ENCODE results near the gene HOXD13. TPM values are rescaled to one million over a fixed set of nuclear protein-coding genes. Genes with fewer than 3 reads are reported as not detected.

The HOXD13 gene
- total and polyA plus RNA-seq, 2 of the 8 experiments (the other 6 are each of a cell fraction or from before 2014, with no cell fraction given) = not detected

DNA sequence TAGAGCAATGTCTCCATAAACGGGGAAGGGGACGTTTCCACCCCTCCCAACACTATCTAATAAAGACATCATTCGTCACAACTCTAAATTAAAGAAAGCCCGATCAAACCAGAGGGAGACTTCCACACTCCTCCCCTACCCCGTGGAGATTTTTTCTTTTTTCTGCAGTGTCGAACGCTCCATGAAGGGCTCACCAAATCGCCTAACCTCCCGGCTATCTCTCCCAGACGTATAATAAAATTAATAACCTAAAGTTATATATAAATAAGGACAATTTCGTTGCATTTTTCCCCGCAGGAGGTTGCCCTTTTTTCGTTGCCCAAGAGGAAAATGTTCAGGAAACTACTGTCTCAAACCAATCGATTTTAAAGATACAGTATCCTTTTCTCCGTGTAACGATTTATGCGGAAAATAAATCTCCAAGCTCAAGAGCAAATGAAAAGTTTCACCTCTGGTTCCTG, 11.1 kb upstream of the HOXD13 start:
- Histone ChIP-seq H3K4me1 (replicated peaks in 1 of 4; ENCODE audit: control insufficient read depth in 3 of 4, insufficient read depth in 4 of 4, low read length in 3 of 4) (peaks cover 0 to 29% (median 13%) of the 10 kb centered on the region in 4 experiments; a peak in 5 of 7 replicates), H3K23me2 (ENCODE audit: low read depth, low read length) (peaks cover 6% of the 10 kb centered on the region; the same call in 1 of the 2 replicates), H4K5ac (ENCODE audit: insufficient read length, low read depth, low read length) (no peak overlapping the region), H4K8ac (ENCODE audit: extremely low read depth, insufficient read depth, low read length) (no peak overlapping the region), H3K56ac (replicated peaks; ENCODE audit: insufficient read length, low read depth, low read length) (no peak overlapping the region), H3K27ac (ENCODE audit: low read depth, low read length) (no peak overlapping the region), H4K20me1 (replicated peaks in 1 of 2; ENCODE audit: control insufficient read depth in 1 of 2, insufficient read depth in 2 of 2, low read length in 2 of 2) (peaks cover 15 to 19% of the 10 kb centered on the region in 2 experiments), H3K9me3 (ENCODE audit: insufficient read depth in 2 of 2, low read depth in 1 of 2, low read length in 1 of 2) (no peaks in the 10 kb centered on the region; a peak in 1 of 4 replicates), H2BK20ac (ENCODE audit: low read length) (no peak overlapping the region), H3K4me2 (ENCODE audit: insufficient read depth in 1 of 2, low read depth in 2 of 2, low read length in 2 of 2) (peak overlapping the region; percentile 55 to 67; a peak in 2 of 4 replicates), H3K18ac (ENCODE audit: extremely low read depth, low read length) (no peak overlapping the region), H3K4me3 (ENCODE audit: extremely low read depth in 1 of 4, insufficient read depth in 2 of 4, low read depth in 3 of 4, low read length in 4 of 4) (no peak overlapping the region), H2BK12ac (ENCODE audit: low read depth, low read length) (no peak overlapping the region), H2AFZ (ENCODE audit: low read length) (no peak overlapping the region), H3K79me1 (ENCODE audit: low read depth, low read length) (no peaks in the 10 kb centered on the region), H3K4ac (replicated peaks; ENCODE audit: insufficient read length, low read depth, low read length) (no peak overlapping the region), H3K79me2 (ENCODE audit: control insufficient read depth in 1 of 2, insufficient read depth in 2 of 2, low read length in 2 of 2) (no peaks in the 10 kb centered on the region), H3K27me3 (replicated peaks in 1 of 4; ENCODE audit: control insufficient read depth in 3 of 4, extremely low read depth in 1 of 4, insufficient read depth in 3 of 4, low read length in 3 of 4) (peaks cover 85 to 98% (median 92%) of the 10 kb centered on the region in 4 experiments), H2BK5ac (ENCODE audit: low read depth, low read length) (no peak overlapping the region), H3K36me3 (ENCODE audit: control insufficient read depth in 2 of 4, insufficient read depth in 4 of 4, low read length in 3 of 4) (peaks cover 0 to 5% (median 0%) of the 10 kb centered on the region in 4 experiments; a peak in 1 of 8 replicates), H3K14ac (ENCODE audit: insufficient read length) (no peak overlapping the region), H3K9ac (replicated peaks in 1 of 4; ENCODE audit: extremely low read depth in 1 of 4, low read depth in 3 of 4, low read length in 3 of 4) (no peak overlapping the region), H3K23ac (ENCODE audit: insufficient read length) (no peak overlapping the region), H4K91ac (replicated peaks; ENCODE audit: insufficient read length, low read length) (no peak overlapping the region), H2BK15ac (ENCODE audit: low read length) (no peak overlapping the region), H2BK120ac (replicated peaks; ENCODE audit: low read depth, low read length) (no peak overlapping the region), H2AK5ac (ENCODE audit: low read depth, low read length) (no peak overlapping the region)
- DNase-seq (ENCODE audit: low read depth in 1 of 2, low spot score in 2 of 2) (no peak), FAIRE-seq (no peak)
- TF ChIP-seq SP2 (IDR thresholded peaks at IDR 0.05; ENCODE audit: low read length) (no peak), CEBPB (IDR thresholded peaks at IDR 0.05; ENCODE audit: low read depth, low read length) (no peak), KDM5A (IDR thresholded peaks at IDR 0.05; ENCODE audit: low read length) (no peak), NANOG (IDR thresholded peaks at IDR 0.05; ENCODE audit: insufficient read depth, low read depth, low read length, poor library complexity, severe bottlenecking) (no peak), ASH2L (IDR thresholded peaks at IDR 0.05; ENCODE audit: low read length) (no peak), TCF12 (IDR thresholded peaks at IDR 0.05; ENCODE audit: low read depth, low read length) (no peak), EP300 (IDR thresholded peaks at IDR 0.05; ENCODE audit: borderline replicate concordance in 1 of 2, low read depth in 2 of 2, low read length in 2 of 2) (no peak), SIN3A (conservative IDR thresholded peaks at IDR 0.05 in 1 of 2, IDR thresholded peaks at IDR 0.05 in 1 of 2; ENCODE audit: low read depth in 1 of 2, low read length in 2 of 2) (no peak), BACH1 (IDR thresholded peaks at IDR 0.05; ENCODE audit: low read length) (no peak), SIX5 (IDR thresholded peaks at IDR 0.05; ENCODE audit: low read depth, low read length) (no peak)
- TF ChIP-seq, protein P1, sequence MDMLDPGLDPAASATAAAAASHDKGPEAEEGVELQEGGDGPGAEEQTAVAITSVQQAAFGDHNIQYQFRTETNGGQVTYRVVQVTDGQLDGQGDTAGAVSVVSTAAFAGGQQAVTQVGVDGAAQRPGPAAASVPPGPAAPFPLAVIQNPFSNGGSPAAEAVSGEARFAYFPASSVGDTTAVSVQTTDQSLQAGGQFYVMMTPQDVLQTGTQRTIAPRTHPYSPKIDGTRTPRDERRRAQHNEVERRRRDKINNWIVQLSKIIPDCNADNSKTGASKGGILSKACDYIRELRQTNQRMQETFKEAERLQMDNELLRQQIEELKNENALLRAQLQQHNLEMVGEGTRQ (IDR thresholded peaks at IDR 0.05; ENCODE audit: low read length) = no peak
- TF ChIP-seq, protein P2, sequence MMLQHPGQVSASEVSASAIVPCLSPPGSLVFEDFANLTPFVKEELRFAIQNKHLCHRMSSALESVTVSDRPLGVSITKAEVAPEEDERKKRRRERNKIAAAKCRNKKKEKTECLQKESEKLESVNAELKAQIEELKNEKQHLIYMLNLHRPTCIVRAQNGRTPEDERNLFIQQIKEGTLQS (IDR thresholded peaks at IDR 0.05; ENCODE audit: insufficient read depth, low read depth, low read length) = no peak
- POLR2A ChIA-PET (ENCODE audit: partially characterized antibody) = interaction anchor here (2.5 kb wide), 1 partner anchor 16 kb away, joined by 8 read pairs; no protein-coding TSS in a partner anchor
- 15% methylated on average over 17 of the region's 17 CpGs; no CpG with 5 or more reads in 1 of the 2 experiments for WGBS, 2 experiments (ENCODE audit: extremely low coverage in 1 of 2, insufficient coverage in 1 of 2, insufficient read length in 1 of 2, insufficient replicate concordance in 2 of 2, low coverage in 1 of 2, low lambda C conversion rate in 2 of 2, missing lambda C conversion rate in 1 of 2)
- CTCF ChIA-PET (ENCODE audit: partially characterized antibody) = interaction anchor here (0.7 to 7.8 kb wide), 15 partner anchors 10 to 714 kb away, joined by 3 to 130 read pairs (median 6); partner anchors contain the start of genes HOXD12 and HOXD13

Data from H1 (cell line).